IMR-90 (cell line): ENCODE results near the gene FTO. TPM values are rescaled to one million over a fixed set of nuclear protein-coding genes. Genes with fewer than 3 reads are reported as not detected.

Source experiments
- ATAC-seq: fragments of 200-7000 bp; cut with Tn5 transposase; 2 replicates; pipeline ENCODE4 v1.9.1; 2020; ENCODE audit warnings: low read depth, mild to moderate bottlenecking, moderate library complexity
- BruUV-seq: library from RNA; stranded (reverse); fragments of 400-500 nt; replicated peaks from 2 replicates; lab custom pipeline; 2021; lab: Mats Ljungman, UMichigan
- CTCF ChIA-PET: fragments of 300-600 bp; formaldehyde crosslinking; extraction: SDS; loops from one replicate; lab custom pipeline; 2021; ENCODE audit warnings: antibody characterized with exemption; lab: Yijun Ruan, JAX
- POLR2A ChIA-PET: fragments of 300-600 bp; sonication (Branson Sonifier 250); formaldehyde crosslinking; loops from one replicate; lab custom pipeline; 2022; ENCODE audit warnings: antibody characterized with exemption; ENCODE audit not compliant: unreplicated experiment; lab: Charles Lee
- DNase-seq: peaks from one replicate; pipeline ENCODE4 v3.0.0; 2013
- H2AFZ ChIP-seq: replicated peaks from 2 replicates; pipeline ENCODE3; 2013; ENCODE audit warnings: low read length, mild to moderate bottlenecking; ENCODE audit not compliant: poor library complexity
- H2AK5ac ChIP-seq: 2 replicates; pipeline ENCODE4 v1.6.1; 2013; ENCODE audit warnings: low read depth, low read length, inconsistent platforms
- H2AK9ac ChIP-seq: replicated peaks from 2 replicates; pipeline ENCODE3; 2013; ENCODE audit warnings: mild to moderate bottlenecking, low read depth, low read length, moderate library complexity; ENCODE audit not compliant: poor library complexity
- H2BK120ac ChIP-seq: 2 replicates; pipeline ENCODE4 v1.6.1; 2013; ENCODE audit warnings: low read depth, low read length, inconsistent platforms
- H2BK15ac ChIP-seq: 3 replicates; pipeline ENCODE4 v1.6.1; 2013; ENCODE audit warnings: low read depth, low read length, inconsistent platforms
- H2BK20ac ChIP-seq: 2 replicates; pipeline ENCODE4 v1.6.1; 2013; ENCODE audit warnings: low read depth, mild to moderate bottlenecking, inconsistent platforms, low read length, moderate library complexity
- H2BK5ac ChIP-seq: 2 replicates; pipeline ENCODE4 v1.6.1; 2013; ENCODE audit warnings: mild to moderate bottlenecking, low read depth, low read length, inconsistent platforms; ENCODE audit not compliant: poor library complexity, severe bottlenecking
- H3K14ac ChIP-seq: replicated peaks from 2 replicates; pipeline ENCODE4 v1.6.1; 2013; ENCODE audit warnings: low read depth, low read length, inconsistent platforms
- H3K18ac ChIP-seq: 2 replicates; pipeline ENCODE4 v1.6.1; 2013; ENCODE audit warnings: low read depth, low read length, control low read depth
- H3K23ac ChIP-seq: 2 replicates; pipeline ENCODE4 v1.6.1; 2013; ENCODE audit warnings: low read depth, low read length, inconsistent platforms
- H3K27ac ChIP-seq: 2 replicates; pipeline ENCODE4 v1.5.1; 2013; ENCODE audit warnings: mild to moderate bottlenecking, control low read depth, low read length; ENCODE audit not compliant: insufficient read depth
- H3K27me3 ChIP-seq: 2 replicates; pipeline ENCODE4 v1.6.1; 2013; ENCODE audit warnings: low read length; ENCODE audit not compliant: control insufficient read depth, insufficient read depth
- H3K36me3 ChIP-seq: 2 replicates; pipeline ENCODE4 v1.6.1; 2013; ENCODE audit warnings: low read length, mixed read lengths; ENCODE audit not compliant: control insufficient read depth, insufficient read depth
- H3K4ac ChIP-seq: 2 replicates; pipeline ENCODE4 v1.6.1; 2013; ENCODE audit warnings: low read depth, low read length, inconsistent platforms
- H3K4me1 ChIP-seq: 2 replicates; pipeline ENCODE4 v1.6.1; 2013; ENCODE audit warnings: low read length, mixed read lengths; ENCODE audit not compliant: control insufficient read depth, insufficient read depth
- H3K4me2 ChIP-seq: 2 replicates; pipeline ENCODE4 v1.6.1; 2013; ENCODE audit warnings: low read depth, mild to moderate bottlenecking, control low read depth, low read length, moderate library complexity
- H3K4me3 ChIP-seq: 2 replicates; pipeline ENCODE4 v1.5.1; 2013; ENCODE audit warnings: low read depth, mild to moderate bottlenecking, control low read depth, low read length, moderate library complexity; ENCODE audit not compliant: insufficient read depth
- H3K56ac ChIP-seq: 2 replicates; pipeline ENCODE4 v1.6.1; 2013; ENCODE audit warnings: low read length, inconsistent platforms; ENCODE audit not compliant: insufficient read depth; ENCODE audit errors: extremely low read depth
- H3K79me1 ChIP-seq, 2 experiments: 2 replicates each; pipeline ENCODE4 v1.6.1; 2013; ENCODE audit warnings: low read length in 2 of 2, inconsistent platforms in 1 of 2, low read depth in 1 of 2
- H3K9ac ChIP-seq: 2 replicates; pipeline ENCODE4 v1.6.1; 2013; ENCODE audit warnings: low read depth, low read length, control low read depth
- H3K9me1 ChIP-seq: 2 replicates; pipeline ENCODE4 v1.6.1; 2013; ENCODE audit warnings: low read length, inconsistent platforms; ENCODE audit not compliant: insufficient read depth
- H3K9me3 ChIP-seq: 2 replicates; pipeline ENCODE4 v1.6.1; 2013; ENCODE audit warnings: low read length; ENCODE audit not compliant: control insufficient read depth, insufficient read depth
- H4K20me1 ChIP-seq: 2 replicates; pipeline ENCODE4 v1.6.1; 2013; ENCODE audit warnings: low read length, inconsistent platforms; ENCODE audit not compliant: insufficient read depth
- H4K5ac ChIP-seq: 2 replicates; pipeline ENCODE4 v1.6.1; 2013; ENCODE audit warnings: mild to moderate bottlenecking, low read depth, low read length, control low read depth
- H4K8ac ChIP-seq, 2 experiments: 2 replicates each; pipeline ENCODE4 v1.6.1; 2013; ENCODE audit warnings: low read depth in 2 of 2, low read length in 2 of 2, control low read depth in 1 of 2, inconsistent platforms in 1 of 2
- H4K91ac ChIP-seq: 2 replicates; pipeline ENCODE4 v1.6.1; 2013; ENCODE audit warnings: low read depth, low read length, inconsistent platforms; ENCODE audit not compliant: insufficient read depth
- CHD1 ChIP-seq: IDR thresholded peaks from 2 replicates; pipeline ENCODE4 v1.6.1; 2012; ENCODE audit warnings: low read depth, low read length, improper control_type of control experiment
- MAZ ChIP-seq: IDR thresholded peaks from 2 replicates; pipeline ENCODE4 v1.6.1; 2012; ENCODE audit warnings: low read depth, mild to moderate bottlenecking, low read length, improper control_type of control experiment, moderate library complexity, borderline replicate concordance
- NFE2L2 ChIP-seq: fragments of 150-350 bp; IDR thresholded peaks from 2 replicates; pipeline ENCODE4 v1.6.1; 2016; ENCODE audit warnings: low read depth, mild to moderate bottlenecking, low read length
- SMC3 ChIP-seq: fragments of 150-350 bp; IDR thresholded peaks from 2 replicates; pipeline ENCODE4 v1.6.1; 2016; ENCODE audit warnings: low read depth, mild to moderate bottlenecking, antibody characterized with exemption, low read length, moderate library complexity
- WGBS, 2 experiments: methylation state at CpG; one replicate each; pipeline versions ENCODE4 v1.1.5 to v1.1.7; 2013; ENCODE audit warnings: missing lambda C conversion rate in 2 of 2; ENCODE audit not compliant: insufficient read length in 1 of 2; ENCODE audit errors: extremely low coverage in 2 of 2; 5-methylcytosine and 5-hydroxymethylcytosine counted together
- dilution Hi-C: fragments of 300-500 bp; cut with HindIII; formaldehyde crosslinking; loops from one replicate; pipeline ENCODE4 v1.14.3; 2018; ENCODE audit warnings: low sequenced_read_pairs; ENCODE audit not compliant: unreplicated experiment
- in situ Hi-C: fragments of 300-500 bp; cut with MboI; formaldehyde crosslinking; loops from 3 replicates; pipeline ENCODE4 v1.14.3; 2019; ENCODE audit warnings: low sequenced_read_pairs, inconsistent platforms, mixed read lengths
- intact Hi-C: fragments of 100-400 bp; cut with micrococcal nuclease; formaldehyde crosslinking; loops from 2 replicates; pipeline ENCODE4 v1.10.0; 2022
- polyA plus RNA-seq, 3 experiments: library from polyadenylated mRNA; depleted of rRNA; stranded (reverse); fragments of >200 nt; gene quantifications; 2 replicates each; pipeline ENCODE4 v1.2.3, GENCODE V29; 2012; ENCODE audit warnings: low replicate concordance in 1 of 3
- total RNA-seq: library from RNA; depleted of rRNA; stranded (reverse); fragments of >200 nt; gene quantifications from 2 replicates; pipeline ENCODE4 v1.2.3, GENCODE V29; 2012

Gene FTO
- total and polyA plus RNA-seq, 2 of the 4 experiments (the other 2 are of a cell fraction) = 70.3 to 132 TPM

- Histone ChIP-seq H3K4me1 (no peaks in the 10 kb centered on the region), H3K4me3 (no peak overlapping the region), H3K9me1 (peaks cover 2% of the 10 kb centered on the region; the same call in 1 of the 2 replicates), H4K5ac (no peak overlapping the region), H3K9ac (no peak overlapping the region), H2BK120ac (no peak overlapping the region), H3K36me3 (no peaks in the 10 kb centered on the region), H2AFZ (no peak overlapping the region), H3K4ac (no peak overlapping the region), H2AK9ac (no peak overlapping the region), H2BK20ac (no peak overlapping the region), H3K23ac (no peak overlapping the region), H3K18ac (no peak overlapping the region), H4K20me1 (no peaks in the 10 kb centered on the region), H2AK5ac (no peak overlapping the region), H3K56ac (no peak overlapping the region), H3K9me3 (no peaks in the 10 kb centered on the region), H4K8ac (no peak overlapping the region), H2BK5ac (no peak overlapping the region), H3K27ac (no peak overlapping the region), H3K14ac (no peak overlapping the region), H3K27me3 (no peaks in the 10 kb centered on the region), H3K79me1 (no peaks in the 10 kb centered on the region), H2BK15ac (no peak overlapping the region), H4K91ac (no peak overlapping the region), H3K4me2 (no peak overlapping the region)
- dilution Hi-C loops = no loop called here
- ATAC-seq (no peak), DNase-seq (no peak)
- no CpG with 5 or more reads among the region's 7 CpGs for WGBS, 2 experiments
- intact Hi-C loops = no loop called here
- in situ Hi-C loops = no loop called here
- no TSS peak for BruUV-seq
- ChIA-PET CTCF (no interaction called here), POLR2A (no interaction called here)
- TF ChIP-seq CHD1 = no peak
- no peak for TF ChIP-seq NFE2L2
- TF ChIP-seq SMC3 = no peak
- no peak for TF ChIP-seq MAZ
Measured at GRCh38 chr16:54050459-54051210, 346.7 kb downstream of the FTO start.
